GM19397 (cell line): ENCODE measurements around the gene FAM168A.

Experiments used
- ATAC-seq: cut with Tn5 transposase; IDR thresholded peaks from one replicate; pipeline ENCODE4 v1.9.1; 2021; ENCODE audit warnings: mild to moderate bottlenecking, moderate library complexity; ENCODE audit not compliant: unreplicated experiment

FAM168A gene

DNA sequence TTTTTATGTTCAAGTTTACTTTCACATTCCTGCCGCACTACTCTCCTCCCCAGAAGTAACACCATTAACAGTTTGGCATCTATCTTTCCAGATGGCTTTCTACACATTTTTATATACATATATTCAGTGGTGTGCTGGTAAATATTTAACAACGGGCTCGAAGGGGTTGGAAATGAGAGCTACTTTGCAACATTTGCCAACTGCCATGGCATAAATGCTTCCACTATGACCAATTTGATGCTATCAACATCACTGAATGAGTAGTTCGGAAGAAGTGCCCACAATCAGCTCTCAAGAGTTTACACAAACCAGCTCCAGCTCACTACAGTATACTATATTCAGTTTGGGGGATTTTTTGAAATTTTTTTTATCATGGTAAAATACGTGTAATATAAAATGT, 166.5 kb downstream of the FAM168A start:
- no peak for ATAC-seq

DNA sequence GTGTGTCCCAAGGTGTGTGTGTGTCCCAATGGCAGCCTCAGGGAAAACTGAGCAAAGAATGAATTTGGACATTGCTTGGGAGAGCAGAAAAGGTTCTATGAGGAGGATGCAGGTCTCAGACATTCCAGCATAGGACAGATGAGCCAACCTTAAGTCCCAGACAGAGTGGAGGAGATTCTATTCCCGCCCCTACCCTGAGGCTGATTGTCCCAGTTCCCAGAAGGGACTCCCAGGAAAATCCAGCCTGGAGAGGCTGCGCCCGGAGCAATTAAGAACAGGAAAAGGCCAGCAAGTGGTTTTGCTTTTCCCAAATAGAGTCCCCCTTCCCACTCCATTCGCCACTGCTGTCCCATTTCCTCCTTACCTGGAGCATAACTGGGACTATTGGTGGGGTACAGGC, 167.6 kb downstream of the FAM168A start:
- no peak for ATAC-seq

DNA sequence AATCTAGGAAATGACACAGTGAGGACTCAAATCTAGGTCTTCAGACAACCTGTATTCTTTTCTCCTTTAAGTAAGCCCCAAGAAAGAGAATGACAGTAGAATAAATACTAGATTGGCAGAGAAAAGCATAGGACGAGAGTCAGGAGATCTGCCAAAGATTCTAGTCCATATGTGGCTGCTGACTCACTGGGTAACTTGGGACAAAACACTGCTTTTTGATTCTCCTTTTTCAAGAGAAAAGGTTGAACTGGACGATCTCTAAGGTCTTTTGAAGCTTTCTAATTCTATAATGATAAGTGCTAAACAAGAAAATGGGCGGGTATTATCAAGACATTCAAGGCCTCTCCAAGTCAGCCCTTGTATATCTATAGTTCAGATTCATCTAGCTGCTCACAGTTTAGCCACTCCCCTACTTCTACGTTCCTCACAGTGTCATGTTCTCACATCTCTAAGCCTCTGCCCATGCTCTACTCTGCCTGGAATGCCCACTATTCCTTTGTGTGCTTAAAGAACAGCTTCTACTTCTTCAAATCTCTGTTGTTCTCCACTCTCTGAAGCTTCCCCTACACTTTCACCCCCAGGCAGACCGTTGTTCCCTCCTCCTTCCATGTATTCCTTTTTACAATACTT, 168.7 kb downstream of the FAM168A start:
- ATAC-seq: no peak

DNA sequence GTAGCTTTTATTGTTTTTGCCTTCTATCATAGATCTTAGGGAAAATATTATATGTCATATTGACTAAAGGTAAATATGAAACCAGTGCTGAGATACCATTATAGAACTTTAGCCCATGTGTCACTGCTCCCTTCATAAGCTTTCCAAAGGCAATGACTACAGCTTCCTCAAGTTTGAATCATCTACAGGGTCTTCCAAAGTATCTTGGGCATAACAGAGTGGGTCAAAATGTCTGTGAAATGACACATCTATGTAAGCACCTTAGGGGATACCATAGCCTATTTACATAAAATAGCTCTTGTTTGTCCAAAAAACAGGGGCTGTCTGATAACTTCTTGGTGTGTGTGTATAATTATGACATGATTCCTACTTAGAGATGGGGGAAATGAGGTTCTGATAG, 169.2 kb downstream of the FAM168A start:
- ATAC-seq: no peak

DNA sequence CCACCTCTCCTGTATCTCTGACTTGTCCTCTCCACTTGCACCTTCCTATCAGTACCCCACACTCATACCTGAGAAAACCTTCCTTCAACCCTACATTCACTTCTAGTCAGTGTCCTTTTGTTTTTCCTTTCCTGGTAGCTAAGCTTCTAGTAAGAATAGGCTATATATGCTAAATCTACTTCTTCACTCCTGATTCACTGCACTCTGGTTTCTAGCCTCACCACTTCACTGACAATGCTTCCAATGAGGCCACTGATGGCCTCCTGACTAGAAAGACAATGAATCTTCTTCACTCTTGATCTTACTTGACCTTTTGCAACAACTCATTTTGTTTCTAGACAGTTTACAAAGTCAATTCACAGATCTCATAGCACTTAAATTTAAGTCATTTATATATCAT, 169.7 kb downstream of the FAM168A start:
- no peak for ATAC-seq

DNA sequence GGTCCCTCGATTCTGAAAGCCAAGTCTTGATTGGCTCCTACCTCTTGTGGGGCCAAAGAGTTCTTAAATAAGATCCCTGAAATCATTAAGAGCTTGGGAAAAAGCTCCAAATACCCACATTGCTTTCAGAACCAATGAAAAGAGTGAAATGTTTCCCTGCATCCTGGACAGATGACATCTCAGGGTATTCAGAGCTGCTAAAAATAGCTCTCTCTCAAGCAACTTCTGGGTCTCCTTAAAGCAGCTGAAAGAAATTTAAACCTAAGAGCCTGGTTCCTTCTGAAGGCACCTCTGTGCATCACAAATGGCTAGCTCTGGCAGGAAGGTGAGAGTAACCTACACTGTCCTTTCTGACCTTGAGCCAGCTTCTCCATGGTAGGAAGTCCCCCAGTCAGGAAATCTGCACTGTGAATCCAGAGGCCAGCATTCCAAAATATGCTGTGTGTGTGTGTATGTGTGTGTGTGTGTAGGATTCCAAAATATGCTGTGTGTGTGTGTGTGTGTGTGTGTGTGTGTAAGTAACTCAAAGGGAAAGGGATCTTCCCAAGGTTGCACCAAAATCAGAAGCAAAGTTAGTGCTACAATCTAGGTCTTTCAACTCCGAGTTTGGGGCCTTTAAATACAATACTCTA, 171.6 kb downstream of the FAM168A start:
- no peak for ATAC-seq

DNA sequence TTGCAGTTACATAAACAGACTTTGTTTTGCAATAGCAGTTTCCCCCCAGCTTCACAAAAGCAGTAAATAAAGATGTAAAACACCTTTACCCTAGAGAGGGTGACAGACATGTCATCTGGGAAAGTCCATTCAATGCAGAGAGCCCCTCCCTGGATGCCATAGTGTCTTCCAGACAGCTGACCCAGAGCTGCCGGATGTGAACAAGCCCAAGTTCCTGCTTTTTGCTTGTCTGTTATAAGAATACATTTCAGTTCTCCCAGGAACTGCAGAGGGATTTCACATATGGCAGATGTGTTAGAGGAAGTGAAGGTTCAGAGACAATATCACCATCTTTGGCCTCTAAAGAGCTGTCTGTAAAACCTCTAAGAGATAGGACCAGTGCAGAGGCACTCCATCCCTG, 172.8 kb downstream of the FAM168A start:
- no peak for ATAC-seq

DNA sequence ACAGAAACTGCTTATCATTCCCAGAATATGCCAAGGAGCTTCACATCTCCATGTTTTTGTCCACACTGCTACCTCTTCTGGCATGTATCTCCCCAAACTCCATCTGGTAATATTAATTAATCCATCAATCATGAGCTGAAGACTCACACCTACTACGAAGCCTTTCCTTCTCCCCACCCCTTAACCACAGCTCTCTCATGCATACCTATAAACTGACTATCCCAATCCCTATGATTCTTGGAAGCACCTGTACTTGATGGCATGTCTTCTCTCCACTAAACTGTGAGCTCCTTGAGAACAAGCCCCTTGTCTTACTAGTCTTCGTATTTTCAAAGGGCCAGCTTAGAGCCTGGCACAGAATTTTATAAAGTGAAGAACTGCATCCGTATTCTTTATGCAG, 174.4 kb downstream of the FAM168A start:
- no peak for ATAC-seq

DNA sequence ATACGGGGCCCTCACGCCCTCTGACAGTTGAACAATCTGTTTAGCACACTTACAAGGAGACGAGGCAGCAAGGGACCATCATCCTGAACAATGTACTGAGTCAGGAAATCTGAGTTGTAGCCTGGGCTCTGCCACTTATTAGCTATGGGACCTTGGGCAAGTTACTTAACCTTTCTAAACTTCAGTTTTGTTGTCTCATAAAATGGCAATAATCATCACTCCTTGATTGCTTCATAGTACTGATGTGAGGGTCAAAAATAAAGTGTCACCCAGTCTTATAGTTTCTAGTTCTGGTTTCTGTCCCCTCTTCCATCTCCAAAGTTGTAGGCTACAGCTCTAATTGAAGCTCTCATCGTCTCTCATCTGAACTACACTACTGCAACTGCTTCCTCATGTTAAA, 175.0 kb downstream of the FAM168A start:
- no peak for ATAC-seq

DNA sequence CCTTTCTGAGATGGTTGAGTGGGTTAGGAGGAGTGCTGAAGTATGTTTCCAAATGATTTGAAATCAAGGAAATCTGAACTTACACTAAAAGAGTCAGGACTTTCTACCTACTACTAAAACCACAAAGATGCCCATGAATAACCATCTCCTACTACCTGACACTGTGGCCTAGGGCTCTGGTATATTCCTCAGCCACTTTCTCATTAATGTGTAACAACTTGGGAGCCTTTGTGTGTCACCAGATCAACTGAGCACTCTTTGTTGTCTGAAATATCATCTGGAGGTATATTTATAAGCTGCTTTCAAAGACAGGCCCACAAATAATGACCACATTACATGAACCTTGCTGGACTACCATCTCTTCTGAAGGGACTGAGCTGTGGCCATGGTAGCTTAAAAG, 177.8 kb downstream of the FAM168A start:
- no peak for ATAC-seq

DNA sequence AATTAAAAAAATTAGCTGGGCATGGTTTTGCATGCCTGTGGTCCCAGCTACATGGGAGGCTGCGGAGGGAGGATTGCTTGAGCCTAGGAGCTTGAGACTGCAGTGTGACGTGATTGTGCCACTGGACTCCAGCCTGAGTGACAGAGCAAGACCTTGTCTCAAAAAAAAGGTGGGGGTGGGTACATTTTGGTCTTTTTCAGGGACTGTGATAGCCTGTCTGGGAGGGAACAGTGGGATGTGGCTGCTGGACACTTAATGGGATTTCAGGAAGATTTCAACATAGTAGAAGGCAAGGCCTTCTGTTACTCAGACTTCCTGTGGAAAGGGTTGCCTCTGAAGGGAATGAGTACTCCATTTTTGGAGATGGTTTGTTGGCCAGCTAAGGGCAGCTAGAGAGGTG, 181.1 kb downstream of the FAM168A start:
- ATAC-seq: no peak

DNA sequence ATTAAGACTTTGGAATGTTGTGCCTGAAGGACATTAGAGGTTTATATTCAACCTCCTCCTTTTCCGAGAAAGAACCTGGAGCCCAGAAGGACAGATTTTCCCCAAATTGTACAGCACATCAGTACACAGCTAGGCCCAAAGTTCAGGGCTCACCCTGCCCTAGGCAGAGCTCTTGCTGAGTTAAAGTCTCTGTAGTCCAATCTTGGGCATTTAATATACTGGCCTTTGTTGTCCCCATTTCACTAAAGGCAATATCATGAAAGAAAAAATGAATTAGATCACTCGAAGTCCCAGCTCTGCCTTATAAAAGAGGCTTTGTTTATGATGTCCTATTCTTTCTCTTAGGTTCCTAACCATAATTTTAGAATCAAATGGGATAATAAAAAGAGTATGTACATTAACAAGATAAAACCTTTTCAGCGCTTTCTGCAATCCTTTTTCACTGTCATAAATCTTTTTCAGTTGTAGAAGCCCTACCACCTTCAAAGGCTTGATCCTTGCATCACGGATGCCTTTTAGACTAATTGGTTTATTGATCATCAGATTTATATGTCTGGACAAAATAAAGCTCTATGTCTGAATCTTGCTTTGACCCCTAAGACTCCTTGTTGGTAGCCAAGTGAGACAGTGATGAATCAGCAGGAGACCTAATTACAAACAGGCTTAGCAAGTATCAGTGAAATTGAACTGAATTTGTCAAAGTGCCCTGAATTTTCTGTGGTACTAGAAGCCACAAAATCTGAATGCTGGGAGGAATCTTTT, 181.9 kb downstream of the FAM168A start:
- ATAC-seq: no peak

DNA sequence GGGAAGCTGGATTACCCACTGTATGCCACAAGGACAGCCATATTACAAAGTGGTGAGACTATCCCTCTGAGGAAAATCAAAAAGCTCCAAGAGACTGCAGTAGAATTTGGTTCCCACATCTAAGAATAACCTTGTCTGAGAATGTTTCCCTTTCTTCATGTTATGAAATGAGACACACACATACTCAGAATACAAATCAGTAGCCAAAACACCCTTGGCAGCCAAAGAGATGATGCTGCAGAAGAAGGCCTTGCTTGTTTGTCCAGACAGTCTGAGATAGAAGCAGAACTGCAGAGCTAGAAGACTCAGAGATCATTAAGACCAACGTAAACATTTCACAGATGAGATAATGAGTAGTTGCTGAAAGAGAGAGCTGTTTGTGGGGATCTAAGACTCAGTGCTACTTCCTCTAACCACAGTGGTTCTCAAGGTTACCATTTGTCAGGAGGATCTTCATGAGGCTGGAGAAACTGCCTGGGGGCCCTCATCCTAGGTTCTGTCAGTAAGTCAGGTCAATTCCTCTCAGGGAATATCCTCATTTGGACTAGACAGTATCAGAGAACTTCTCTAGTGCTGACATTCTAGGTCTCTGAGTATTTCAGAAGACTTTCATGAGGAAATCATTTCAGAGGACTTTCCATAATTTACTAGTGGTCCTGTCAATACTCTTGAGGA, 182.8 kb downstream of the FAM168A start:
- no peak for ATAC-seq

DNA sequence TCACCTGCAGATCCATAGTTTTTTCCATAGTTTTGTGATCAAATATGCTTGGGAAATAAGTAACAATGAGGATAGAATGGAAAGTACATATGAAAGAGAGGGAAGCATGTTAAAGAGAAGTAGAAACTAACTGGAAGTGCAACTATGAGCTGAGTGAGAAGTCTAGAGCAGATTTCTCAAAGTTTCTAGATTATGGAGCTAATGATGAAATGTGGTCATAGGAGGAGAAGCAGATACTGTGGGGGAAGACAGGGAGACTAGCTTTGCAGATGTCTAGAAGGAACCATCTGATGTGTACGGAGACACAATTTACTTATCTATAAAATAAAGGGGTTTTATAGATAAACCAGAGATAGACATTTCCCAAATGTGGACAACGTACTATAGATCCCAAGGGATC, 184.7 kb downstream of the FAM168A start:
- no peak for ATAC-seq

DNA sequence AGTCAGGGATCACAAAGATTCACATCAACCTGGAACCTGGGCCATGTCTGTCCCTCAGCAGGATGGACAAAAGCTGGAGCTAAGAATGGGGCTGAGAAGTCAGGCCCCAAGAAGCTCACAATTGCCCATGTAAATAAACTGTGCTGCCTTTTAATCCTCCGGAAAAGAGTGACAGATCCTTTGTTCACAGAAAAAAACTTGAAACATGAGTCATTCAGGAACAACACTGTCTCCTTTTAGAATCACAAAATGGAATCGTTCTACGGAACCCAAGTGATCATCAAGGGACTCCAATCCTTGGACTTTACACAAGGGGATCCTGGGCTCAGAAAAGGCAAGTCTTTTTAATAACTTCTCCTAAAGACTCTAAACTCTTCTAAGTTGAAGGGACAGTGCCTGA, 185.6 kb downstream of the FAM168A start:
- ATAC-seq: no peak

DNA sequence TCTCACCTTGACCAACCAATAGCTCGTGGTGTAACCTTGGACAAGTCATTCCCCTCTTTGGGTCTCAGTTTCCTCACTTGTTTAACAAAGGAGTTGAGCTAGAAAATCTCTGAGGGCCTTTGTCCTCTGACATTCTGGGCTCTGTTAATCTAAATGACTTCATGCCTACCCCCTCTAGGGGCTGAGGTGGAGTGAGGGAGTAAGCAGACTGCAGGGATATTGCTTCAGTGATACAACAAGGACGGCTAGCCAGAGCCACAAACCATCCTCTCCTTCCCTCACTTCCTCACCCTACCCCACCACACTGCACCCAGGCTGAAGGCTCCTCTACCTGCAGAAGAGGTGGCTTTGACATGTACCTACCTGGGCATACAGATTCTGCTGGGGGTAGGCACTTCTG, 186.9 kb downstream of the FAM168A start:
- ATAC-seq: no peak

DNA sequence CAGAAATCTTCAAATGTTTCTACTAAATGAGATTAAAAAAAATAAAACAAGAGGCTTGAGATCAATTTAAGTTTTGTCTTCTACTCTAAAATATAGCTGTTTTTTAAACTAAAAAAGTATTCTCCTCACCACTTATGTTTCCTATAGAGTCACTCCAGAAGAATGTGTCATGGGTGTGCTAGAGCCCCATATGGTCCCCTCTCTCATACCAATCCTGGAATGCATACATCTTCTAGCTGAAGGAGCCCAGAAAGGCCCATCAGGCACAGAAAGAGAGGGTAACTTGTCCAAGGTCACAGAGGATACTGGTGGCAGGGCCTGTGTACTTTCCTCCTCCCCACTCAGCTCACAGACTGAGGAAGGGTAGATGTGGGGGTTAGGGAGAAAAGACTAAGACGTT, 187.3 kb downstream of the FAM168A start:
- ATAC-seq: no peak

DNA sequence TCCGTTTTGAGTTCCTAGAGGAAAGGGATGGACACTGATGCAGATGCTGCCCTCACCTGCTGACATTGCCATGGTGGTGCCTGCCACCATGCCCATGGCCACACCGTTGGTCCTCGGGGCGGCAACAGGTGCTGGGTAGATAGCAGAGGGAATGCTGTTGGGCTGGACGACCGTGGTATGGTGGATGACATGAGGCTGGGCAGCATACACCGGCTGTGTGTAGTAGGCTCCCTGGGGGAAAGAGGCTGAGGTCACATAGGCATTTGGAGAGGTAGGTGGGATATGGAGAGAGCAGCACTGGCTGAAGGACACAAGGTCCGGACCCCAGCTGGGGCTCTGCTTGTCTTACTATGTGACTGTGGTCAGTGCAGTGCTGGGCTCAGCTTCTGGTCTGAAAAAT, 188.5 kb downstream of the FAM168A start:
- ATAC-seq: no peak

DNA sequence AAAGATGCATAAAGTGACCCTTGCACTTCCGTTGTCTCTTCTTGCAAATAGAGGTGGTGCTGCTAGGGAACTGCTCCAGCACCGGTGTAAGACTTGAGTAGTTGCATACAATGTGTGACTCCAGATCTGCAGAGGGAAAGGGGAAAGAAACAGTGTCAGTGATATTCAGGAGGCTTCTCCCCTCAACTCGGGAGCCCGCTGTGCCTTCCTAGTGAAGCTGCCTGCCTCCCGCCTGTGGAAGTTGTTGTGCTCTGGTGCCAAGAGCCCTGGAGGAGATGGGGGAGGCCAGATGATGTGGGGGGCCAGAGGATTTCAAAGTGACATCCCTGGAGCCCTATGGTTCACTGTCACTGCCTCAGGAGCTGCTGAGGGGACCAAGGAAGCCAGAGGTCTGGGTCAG, 191.3 kb downstream of the FAM168A start:
- ATAC-seq: no peak

DNA sequence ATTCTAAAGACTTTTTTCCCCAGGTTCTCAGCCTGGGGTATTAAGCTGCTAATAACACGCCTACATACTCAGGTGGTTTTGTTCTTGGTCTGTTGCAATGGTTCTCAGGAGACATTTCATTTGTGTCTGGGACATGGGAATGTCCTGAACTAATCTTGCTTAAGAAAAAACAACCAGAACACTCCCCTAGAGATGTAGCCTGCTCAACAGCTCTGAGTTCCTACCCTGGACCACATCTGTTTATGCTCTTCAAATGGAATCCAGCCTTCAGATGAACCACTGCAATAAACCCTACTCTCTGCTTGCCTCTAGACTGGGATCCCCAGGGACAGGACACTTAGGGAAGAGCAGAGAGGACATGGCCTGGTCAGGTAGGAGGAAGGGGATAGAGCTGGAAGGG, 191.8 kb downstream of the FAM168A start:
- no peak for ATAC-seq

DNA sequence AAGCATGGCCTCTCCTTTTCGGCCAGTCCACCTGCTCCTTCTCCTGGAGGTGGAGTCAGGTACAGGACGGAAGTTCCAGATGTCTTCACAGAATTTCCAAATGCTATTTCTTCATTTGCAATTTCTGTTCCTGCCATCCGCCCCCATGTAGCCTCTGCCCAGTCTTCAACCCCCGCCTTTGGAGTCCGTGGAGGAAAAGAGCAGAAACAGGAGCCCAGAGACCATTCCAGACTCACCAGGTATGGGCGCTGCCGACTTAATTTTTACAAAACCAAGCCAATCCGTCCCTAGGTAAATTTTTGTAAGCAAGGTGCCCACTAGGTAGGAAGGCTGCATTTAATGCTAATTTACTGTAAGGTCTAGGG, 192.8 kb downstream of the FAM168A start:
- ATAC-seq: no peak
